ENCODE results near the gene SLC25A34. TPM values are rescaled to one million over a fixed set of nuclear protein-coding genes. Genes with fewer than 3 reads are reported as not detected.

SLC25A34 gene
- polyA plus RNA-seq, 1 of the 3 experiments (the other 2 are of a cell fraction), result 1.4 TPM

- H3K27me3 ChIP-seq (ENCODE audit: insufficient read depth), result no peaks in the 10 kb centered on the region
- no peak for TF ChIP-seq POLR2AphosphoS5 (IDR thresholded peaks at IDR 0.05; ENCODE audit: low read depth, low read length)
- no peak for TF ChIP-seq GATA2 (CRISPR knock-in tag; IDR thresholded peaks at IDR 0.05)
- TF ChIP-seq RXRA (IDR thresholded peaks at IDR 0.05; ENCODE audit: borderline replicate concordance, low read depth), result no peak
- TF ChIP-seq YY1 (IDR thresholded peaks at IDR 0.05; ENCODE audit: low read depth), result no peak
- TF ChIP-seq GABPA (IDR thresholded peaks at IDR 0.05; ENCODE audit: low read depth), result no peak
- TF ChIP-seq FOXJ3 (CRISPR knock-in tag; IDR thresholded peaks at IDR 0.05), result no peak
- no peak for TF ChIP-seq EP300 (IDR thresholded peaks at IDR 0.05; ENCODE audit: borderline replicate concordance in 1 of 2, low read depth in 1 of 2, low read length in 1 of 2)
- no peak for TF ChIP-seq PBX3 (IDR thresholded peaks at IDR 0.05)
- no peak for TF ChIP-seq TEAD4 (IDR thresholded peaks at IDR 0.05; ENCODE audit: borderline replicate concordance, insufficient read depth)
- TF ChIP-seq CTCF (IDR thresholded peaks at IDR 0.05), result no peak
- TF ChIP-seq REST (IDR thresholded peaks at IDR 0.05; ENCODE audit: low read depth, low read length), result no peak
- TF ChIP-seq EZH2phosphoT487 (IDR thresholded peaks at IDR 0.05; ENCODE audit: borderline replicate concordance, low read depth), result no peak
- TF ChIP-seq JUND (IDR thresholded peaks at IDR 0.05), result no peak
- TF ChIP-seq RFX5 (IDR thresholded peaks at IDR 0.05; ENCODE audit: low read length), result no peak
- TF ChIP-seq TAF1 (IDR thresholded peaks at IDR 0.05; ENCODE audit: borderline replicate concordance, low read depth, low read length), result no peak
- no peak for TF ChIP-seq NFIC (IDR thresholded peaks at IDR 0.05; ENCODE audit: borderline replicate concordance)
- TF ChIP-seq MEF2A (IDR thresholded peaks at IDR 0.05; ENCODE audit: borderline replicate concordance, low read depth), result no peak
- no peak for TF ChIP-seq SMC3 (IDR thresholded peaks at IDR 0.05; ENCODE audit: low read depth, low read length)
- no peak for DNase-seq
- peaks cover 34% of the 10 kb centered on the region for H4K20me1 ChIP-seq (ENCODE audit: insufficient read depth)
- H3K9me3 ChIP-seq, result no peaks in the 10 kb centered on the region
- H3K27ac ChIP-seq (ENCODE audit: low read depth in 2 of 2, low read length in 1 of 2), result peak overlapping the region in 1 of 2 experiments; percentile 46; a peak in 2 of 4 replicates
- no peak overlapping the region for H3K4me3 ChIP-seq (ENCODE audit: low read depth in 2 of 2, low read length in 1 of 2)
- H3K4me2 ChIP-seq, result no peak overlapping the region
- peaks cover 62% of the 10 kb centered on the region for H3K79me2 ChIP-seq (ENCODE audit: insufficient read depth)
- peaks cover 18% of the 10 kb centered on the region for H3F3A ChIP-seq (replicated peaks; ENCODE audit: insufficient read depth)
- no peak overlapping the region for H3K9ac ChIP-seq
- H2AFZ ChIP-seq (ENCODE audit: low read depth), result no peak overlapping the region
- ChIA-PET CTCF (interaction anchor here (0.6 to 4.5 kb wide), 4 partner anchors 24 to 243 kb away, joined by 3 to 17 read pairs (median 6); no protein-coding TSS in a partner anchor), POLR2A (interaction anchor here (0.6 kb wide), 1 partner anchor 34 kb away, joined by 5 read pairs; no protein-coding TSS in a partner anchor)
- 80% methylated on average over 14 of the region's 20 CpGs for WGBS (ENCODE audit: low lambda C conversion rate)
- no peaks in the 10 kb centered on the region for H3K9me2 ChIP-seq
- peaks cover 29% of the 10 kb centered on the region in 2 experiments for H3K36me3 ChIP-seq (replicated peaks in 1 of 2; ENCODE audit: control insufficient read depth in 1 of 2, insufficient read depth in 2 of 2, low read length in 1 of 2)
- H3K4me1 ChIP-seq (ENCODE audit: control insufficient read depth in 1 of 2, insufficient read depth in 2 of 2, low read depth in 1 of 2, low read length in 1 of 2), result peaks cover 10 to 16% of the 10 kb centered on the region in 2 experiments; a peak in 3 of 4 replicates
Observed at GRCh38 chr1:15765495-15766194, 29.6 kb downstream of the SLC25A34 start.

Measured in SK-N-SH (cell line).